Lower lobe of right lung (tissue), 2 donors: ENCODE measurements around the gene TECTB. TPM values are rescaled to one million over a fixed set of nuclear protein-coding genes. Genes with fewer than 3 reads are reported as not detected.

Source experiments
- ATAC-seq, 2 donors: fragments of 200-7000 bp; cut with Tn5 transposase; one replicate each; pipeline ENCODE4 v1.9.1; 2020 to 2022; ENCODE audit warnings: mild to moderate bottlenecking in 2 of 2, moderate library complexity in 2 of 2
- DNase-seq: peaks from one replicate; pipeline ENCODE4 v3.0.0-alpha.2; 2020
- H3K27ac ChIP-seq: fragments of 200-600 bp; one replicate; pipeline ENCODE4 v1.8.0; 2022
- H3K27me3 ChIP-seq: fragments of 200-600 bp; one replicate; pipeline ENCODE4 v1.8.0; 2022; ENCODE audit warnings: low read depth
- H3K36me3 ChIP-seq: fragments of 200-600 bp; one replicate; pipeline ENCODE4 v1.8.0; 2022; ENCODE audit warnings: mild to moderate bottlenecking
- H3K4me1 ChIP-seq: fragments of 200-600 bp; one replicate; pipeline ENCODE4 v1.8.0; 2022
- H3K4me3 ChIP-seq: fragments of 200-600 bp; one replicate; pipeline ENCODE4 v1.8.0; 2022; ENCODE audit warnings: mild to moderate bottlenecking
- H3K9me3 ChIP-seq: fragments of 200-600 bp; one replicate; pipeline ENCODE4 v1.8.0; 2022
- intact Hi-C: fragments of 100-400 bp; cut with DNase I; formaldehyde crosslinking; loops from one replicate; pipeline ENCODE4 v1.11.0; 2022
- long read RNA-seq: library from polyadenylated mRNA; unstranded; transcript quantifications from one replicate; pipeline ENCODE4 v2.0.0, GENCODE V29; 2021
- total RNA-seq: library from RNA; stranded (reverse); fragmentation: NEBNext Ultra II Directional; extraction: Animal tissue kit (Norgen Biotek cat#: 25700); gene quantifications from one replicate; pipeline ENCODE4 v1.2.1, GENCODE V29; 2021
- TF ChIP-seq, protein P1 (sequence below): fragments of 200-600 bp; IDR thresholded peaks from one replicate; pipeline ENCODE4 v1.8.0; 2022; ENCODE audit warnings: antibody characterized with exemption, mild to moderate bottlenecking
- donor health status: DM: no; HTN: yes; CAD: no; lungs with severe emphysema.

The TECTB gene
- total RNA-seq = not detected
- long read RNA-seq = 0 reads

- intact Hi-C loops = no loop called here
- Histone ChIP-seq H3K4me3 (no peak within 1 kb of the TSS), H3K36me3 (no peaks in the 10 kb centered on the region), H3K4me1 (no peaks in the 10 kb centered on the region), H3K27ac (no peak within 1 kb of the TSS), H3K27me3 (no peaks in the 10 kb centered on the region), H3K9me3 (no peaks in the 10 kb centered on the region)
- ATAC-seq (no peak), DNase-seq (no peak)
- TF ChIP-seq, protein P1, sequence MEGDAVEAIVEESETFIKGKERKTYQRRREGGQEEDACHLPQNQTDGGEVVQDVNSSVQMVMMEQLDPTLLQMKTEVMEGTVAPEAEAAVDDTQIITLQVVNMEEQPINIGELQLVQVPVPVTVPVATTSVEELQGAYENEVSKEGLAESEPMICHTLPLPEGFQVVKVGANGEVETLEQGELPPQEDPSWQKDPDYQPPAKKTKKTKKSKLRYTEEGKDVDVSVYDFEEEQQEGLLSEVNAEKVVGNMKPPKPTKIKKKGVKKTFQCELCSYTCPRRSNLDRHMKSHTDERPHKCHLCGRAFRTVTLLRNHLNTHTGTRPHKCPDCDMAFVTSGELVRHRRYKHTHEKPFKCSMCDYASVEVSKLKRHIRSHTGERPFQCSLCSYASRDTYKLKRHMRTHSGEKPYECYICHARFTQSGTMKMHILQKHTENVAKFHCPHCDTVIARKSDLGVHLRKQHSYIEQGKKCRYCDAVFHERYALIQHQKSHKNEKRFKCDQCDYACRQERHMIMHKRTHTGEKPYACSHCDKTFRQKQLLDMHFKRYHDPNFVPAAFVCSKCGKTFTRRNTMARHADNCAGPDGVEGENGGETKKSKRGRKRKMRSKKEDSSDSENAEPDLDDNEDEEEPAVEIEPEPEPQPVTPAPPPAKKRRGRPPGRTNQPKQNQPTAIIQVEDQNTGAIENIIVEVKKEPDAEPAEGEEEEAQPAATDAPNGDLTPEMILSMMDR = no peak
These were observed at the start of gene TECTB for GRCh38 chr10:112283100-112283499. Gene TECTB, plus strand, starts transcription at chr10:112283400. Its CDS starts 335 bp downstream, at chr10:112283735.

GRCh38 chr10:112235141-112235540 is 48.1 kb upstream of the TECTB start:
- TF ChIP-seq, protein P1 = no peak
- no peak overlapping the region for H3K27ac ChIP-seq
- ATAC-seq (no peak), DNase-seq (no peak)
- no peaks in the 10 kb centered on the region for H3K36me3 ChIP-seq
- no peaks in the 10 kb centered on the region for H3K27me3 ChIP-seq
- peaks cover 10% of the 10 kb centered on the region for H3K9me3 ChIP-seq
- intact Hi-C loops = no loop called here
- H3K4me1 ChIP-seq = peaks cover 15% of the 10 kb centered on the region
- no peak overlapping the region for H3K4me3 ChIP-seq

GRCh38 chr10:112235920-112236319 is 47.3 kb upstream of the TECTB start:
- ATAC-seq = no peak
- TF ChIP-seq, protein P1 = no peak
- Histone ChIP-seq H3K9me3 (peaks cover 18% of the 10 kb centered on the region), H3K4me3 (no peak overlapping the region), H3K4me1 (peaks cover 15% of the 10 kb centered on the region), H3K36me3 (no peaks in the 10 kb centered on the region), H3K27ac (no peak overlapping the region), H3K27me3 (no peaks in the 10 kb centered on the region)
- intact Hi-C loops = no loop called here
- no peak for DNase-seq

GRCh38 chr10:112236486-112236885 is 46.7 kb upstream of the TECTB start:
- Histone ChIP-seq H3K27me3 (no peaks in the 10 kb centered on the region), H3K4me1 (peaks cover 12% of the 10 kb centered on the region), H3K27ac (no peak overlapping the region), H3K4me3 (no peak overlapping the region), H3K9me3 (peaks cover 18% of the 10 kb centered on the region), H3K36me3 (no peaks in the 10 kb centered on the region)
- ATAC-seq (no peak), DNase-seq (no peak)
- intact Hi-C loops = no loop called here
- TF ChIP-seq, protein P1 = no peak

DNA sequence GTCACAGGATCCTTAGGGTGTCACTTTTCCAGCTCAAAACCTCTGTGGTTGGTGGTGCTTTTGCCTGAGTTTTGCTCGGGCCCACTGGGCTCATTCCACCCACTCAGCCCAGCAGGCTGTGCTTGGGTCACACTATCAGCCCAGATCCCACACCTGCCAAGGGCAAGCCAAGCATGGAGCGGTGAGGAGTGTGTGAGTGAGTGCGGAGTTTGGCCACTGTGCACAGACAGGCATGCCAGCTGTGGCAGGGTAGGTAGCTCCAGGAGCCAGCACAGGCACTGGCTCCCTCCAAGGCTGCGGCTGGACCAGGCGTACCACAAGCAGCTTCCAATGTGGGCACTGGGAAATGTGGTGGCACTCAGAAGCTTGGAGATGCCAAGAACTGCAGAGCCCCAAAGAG is 43.9 kb upstream of the TECTB start:
- DNase-seq = no peak
- H3K4me1 ChIP-seq = no peaks in the 10 kb centered on the region
- no peak for ATAC-seq
- no peaks in the 10 kb centered on the region for H3K36me3 ChIP-seq
- H3K4me3 ChIP-seq = no peak overlapping the region
- TF ChIP-seq, protein P1 = no peak
- peaks cover 3% of the 10 kb centered on the region for H3K27me3 ChIP-seq
- peaks cover 18% of the 10 kb centered on the region for H3K9me3 ChIP-seq
- no peak overlapping the region for H3K27ac ChIP-seq
- intact Hi-C loops = no loop called here

DNA sequence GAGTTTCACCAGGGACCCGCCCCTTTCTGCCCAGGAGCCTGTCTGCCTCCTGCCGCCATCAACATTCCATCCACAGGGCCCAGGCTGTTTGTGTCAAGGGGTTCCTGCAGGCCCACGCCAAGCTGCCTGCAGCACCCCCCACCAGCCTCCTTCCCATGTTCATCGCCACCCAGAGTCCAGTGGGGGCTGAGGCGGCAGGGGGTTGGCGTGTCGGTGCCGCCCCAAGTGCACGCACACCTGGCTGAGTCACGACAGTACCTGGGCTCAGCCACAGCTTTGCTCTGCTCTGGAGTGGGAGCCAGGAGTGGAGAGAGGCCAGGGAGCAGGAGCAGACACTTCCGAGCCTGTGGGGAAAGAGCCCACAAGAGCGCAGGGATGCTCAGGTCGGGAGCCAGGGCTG is 42.8 kb upstream of the TECTB start:
- no peak for DNase-seq
- Histone ChIP-seq H3K4me1 (no peaks in the 10 kb centered on the region), H3K27me3 (peaks cover 5% of the 10 kb centered on the region), H3K36me3 (no peaks in the 10 kb centered on the region), H3K4me3 (no peak overlapping the region), H3K27ac (no peak overlapping the region), H3K9me3 (peaks cover 18% of the 10 kb centered on the region)
- TF ChIP-seq, protein P1 = no peak
- ATAC-seq = no peak
- intact Hi-C loops = no loop called here
